Lower lobe of right lung (tissue), 2 donors: ENCODE results near the gene RAI2. TPM values are rescaled to one million over a fixed set of nuclear protein-coding genes. Genes with fewer than 3 reads are reported as not detected.

Experiments used
- ATAC-seq, 2 donors: fragments of 200-7000 bp; cut with Tn5 transposase; one replicate each; pipeline ENCODE4 v1.9.1; 2020 to 2022; ENCODE audit warnings: mild to moderate bottlenecking in 2 of 2, moderate library complexity in 2 of 2
- DNase-seq: peaks from one replicate; pipeline ENCODE4 v3.0.0-alpha.2; 2020
- H3K27ac ChIP-seq: fragments of 200-600 bp; one replicate; pipeline ENCODE4 v1.8.0; 2022
- H3K27me3 ChIP-seq: fragments of 200-600 bp; one replicate; pipeline ENCODE4 v1.8.0; 2022; ENCODE audit warnings: low read depth
- H3K36me3 ChIP-seq: fragments of 200-600 bp; one replicate; pipeline ENCODE4 v1.8.0; 2022; ENCODE audit warnings: mild to moderate bottlenecking
- H3K4me1 ChIP-seq: fragments of 200-600 bp; one replicate; pipeline ENCODE4 v1.8.0; 2022
- H3K4me3 ChIP-seq: fragments of 200-600 bp; one replicate; pipeline ENCODE4 v1.8.0; 2022; ENCODE audit warnings: mild to moderate bottlenecking
- H3K9me3 ChIP-seq: fragments of 200-600 bp; one replicate; pipeline ENCODE4 v1.8.0; 2022
- CTCF ChIP-seq: fragments of 200-600 bp; IDR thresholded peaks from one replicate; pipeline ENCODE4 v1.8.0; 2022; ENCODE audit warnings: antibody characterized with exemption, mild to moderate bottlenecking
- intact Hi-C: fragments of 100-400 bp; cut with DNase I; formaldehyde crosslinking; loops from one replicate; pipeline ENCODE4 v1.11.0; 2022
- total RNA-seq: library from RNA; stranded (reverse); fragmentation: NEBNext Ultra II Directional; extraction: Animal tissue kit (Norgen Biotek cat#: 25700); gene quantifications from one replicate; pipeline ENCODE4 v1.2.1, GENCODE V29; 2021
- donor health status: DM: no; HTN: yes; CAD: no; lungs with severe emphysema.

Gene RAI2
- total RNA-seq, 1 donor from 2014 or later = 26.5 TPM

DNA sequence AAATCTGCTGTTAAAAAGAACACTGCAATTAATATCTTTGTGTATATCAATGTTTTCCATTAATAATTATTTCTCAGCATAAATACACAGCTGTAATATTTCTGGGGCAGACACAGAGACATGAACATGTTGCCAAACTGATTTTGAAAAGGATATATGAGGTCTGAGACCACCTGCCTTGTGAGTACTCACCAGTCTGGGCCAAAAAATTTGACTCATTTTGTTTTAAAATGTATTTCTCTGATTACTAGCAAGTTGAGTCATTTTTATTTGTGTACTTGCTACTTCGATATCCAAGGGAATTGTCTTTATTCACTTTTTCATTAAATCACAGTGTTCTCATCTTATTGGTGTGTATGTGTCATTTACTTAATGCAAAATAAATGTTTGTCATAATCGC lies 8.5 kb upstream of the RAI2 start:
- intact Hi-C loops = no loop called here
- no peaks in the 10 kb centered on the region for H3K4me1 ChIP-seq
- no peak for DNase-seq
- no peak overlapping the region for H3K27ac ChIP-seq
- H3K9me3 ChIP-seq = no peaks in the 10 kb centered on the region
- no peaks in the 10 kb centered on the region for H3K27me3 ChIP-seq
- no peak overlapping the region for H3K4me3 ChIP-seq
- ATAC-seq = no peak
- TF ChIP-seq CTCF = no peak
- H3K36me3 ChIP-seq = no peaks in the 10 kb centered on the region

- H3K9me3 ChIP-seq = no peaks in the 10 kb centered on the region
Observed at GRCh38 chrX:17861489-17862011, 452 bp upstream of the RAI2 start.

GRCh38 chrX:17860179-17860780 lies 818 bp downstream of the RAI2 start:
- TF ChIP-seq CTCF = no peak
- Histone ChIP-seq H3K36me3 (no peaks in the 10 kb centered on the region), H3K27me3 (no peaks in the 10 kb centered on the region), H3K27ac (peak overlapping the region; percentile 75), H3K9me3 (no peaks in the 10 kb centered on the region), H3K4me3 (peak overlapping the region; percentile 65), H3K4me1 (no peaks in the 10 kb centered on the region)
- DNase-seq (no peak), ATAC-seq (peak; percentile 45 to 56)
- intact Hi-C loops = no loop called here

More at GRCh38 chrX:17861489-17862011, 452 bp upstream of the RAI2 start:
- intact Hi-C loops = no loop called here
- no peak for ATAC-seq
- no peak for DNase-seq
- Histone ChIP-seq H3K4me3 (peak overlapping the region; percentile 50), H3K27me3 (no peaks in the 10 kb centered on the region), H3K27ac (no peak overlapping the region), H3K36me3 (no peaks in the 10 kb centered on the region), H3K4me1 (no peaks in the 10 kb centered on the region)
- no peak for TF ChIP-seq CTCF

DNA sequence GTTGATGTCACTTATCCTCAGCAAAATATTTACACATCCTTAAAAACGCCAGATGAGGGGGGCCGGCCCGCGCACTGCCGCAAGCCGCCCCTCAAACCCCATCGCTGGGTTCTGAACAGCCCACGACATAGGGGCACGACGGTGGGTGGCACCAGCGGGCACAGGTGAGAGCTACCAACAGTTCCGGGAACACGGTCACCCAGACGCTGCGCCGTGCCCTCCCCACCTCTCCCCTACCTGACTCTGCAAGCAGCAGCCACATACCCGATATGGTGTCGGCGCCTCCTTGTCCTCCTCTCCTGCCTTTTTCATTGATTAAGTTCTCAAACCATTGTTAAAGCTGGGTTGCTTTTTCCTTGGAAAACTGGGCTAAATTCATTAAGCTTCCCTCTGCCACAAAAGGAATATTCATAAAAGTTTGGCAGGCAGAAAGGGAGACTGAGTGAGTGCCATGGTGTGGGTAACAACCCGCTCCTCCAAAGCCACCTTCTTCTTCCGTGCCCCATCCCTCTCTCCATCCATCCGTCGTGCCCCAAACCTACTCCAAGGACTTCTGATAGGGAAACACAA lies 1.4 kb downstream of the RAI2 start:
- peak; percentile 73 to 75 for ATAC-seq
- TF ChIP-seq CTCF = no peak
- no peaks in the 10 kb centered on the region for H3K27me3 ChIP-seq
- no peaks in the 10 kb centered on the region for H3K36me3 ChIP-seq
- H3K4me1 ChIP-seq = no peaks in the 10 kb centered on the region
- intact Hi-C loops = no loop called here
- no peaks in the 10 kb centered on the region for H3K9me3 ChIP-seq
- DNase-seq = peak; percentile 58
- peak overlapping the region; percentile 65 for H3K4me3 ChIP-seq
- peak overlapping the region; percentile 75 for H3K27ac ChIP-seq

DNA sequence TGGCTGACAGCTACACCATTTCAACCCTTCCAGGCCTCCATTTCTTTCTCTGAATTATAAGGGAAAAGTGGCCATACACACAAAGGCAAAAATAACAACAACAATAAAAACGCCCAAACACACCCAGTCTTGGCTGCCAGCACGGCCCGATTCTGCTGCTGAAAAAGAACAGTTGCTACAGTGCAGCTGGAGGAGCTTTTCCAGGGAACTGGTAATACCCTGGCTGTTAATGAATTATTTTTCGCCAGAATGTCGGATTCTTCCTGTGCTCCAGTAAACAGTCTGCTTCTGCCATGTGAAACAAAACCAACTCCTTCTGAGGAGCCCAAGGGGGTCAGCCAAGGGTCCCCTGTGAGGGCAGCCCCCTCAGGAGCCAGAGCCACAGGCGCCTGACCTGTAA lies 6.6 kb downstream of the RAI2 start:
- no peak overlapping the region for H3K27ac ChIP-seq
- peaks cover 5% of the 10 kb centered on the region for H3K4me1 ChIP-seq
- no peak overlapping the region for H3K4me3 ChIP-seq
- ATAC-seq = no peak
- no peaks in the 10 kb centered on the region for H3K9me3 ChIP-seq
- intact Hi-C loops = no loop called here
- DNase-seq = no peak
- TF ChIP-seq CTCF = no peak
- H3K27me3 ChIP-seq = no peaks in the 10 kb centered on the region
- H3K36me3 ChIP-seq = no peaks in the 10 kb centered on the region
